WTC11 (cell line): ENCODE measurements around the gene PTPRG. TPM values are rescaled to one million over a fixed set of nuclear protein-coding genes. Genes with fewer than 3 reads are reported as not detected.

Experiments
- ATAC-seq: fragments of 200-7000 bp; cut with Tn5 transposase; 2 replicates; pipeline ENCODE4 v1.10.0; 2021; ENCODE audit warnings: mild to moderate bottlenecking, moderate library complexity
- CTCF ChIA-PET: fragments of 300-600 bp; sonication (Branson Sonifier 250); formaldehyde crosslinking; loops from one replicate; lab custom pipeline; 2021; ENCODE audit warnings: antibody characterized with exemption; lab: Charles Lee
- POLR2A ChIA-PET: fragments of 350-600 bp; sonication (Branson Sonifier 250); formaldehyde crosslinking; loops from one replicate; lab custom pipeline; 2021; ENCODE audit warnings: antibody characterized with exemption; lab: Charles Lee
- DNase-seq: peaks from one replicate; pipeline ENCODE4 v3.0.0; 2021; ENCODE audit warnings: low spot score
- H3K27ac Mint-ChIP-seq: 2 replicates; pipeline ENCODE4 v1.8.0; 2021; ENCODE audit warnings: mixed read lengths
- H3K27me3 Mint-ChIP-seq: 2 replicates; pipeline ENCODE4 v1.8.0; 2021; ENCODE audit warnings: low read depth, mild to moderate bottlenecking, moderate library complexity, mixed read lengths
- H3K36me3 Mint-ChIP-seq: 2 replicates; pipeline ENCODE4 v1.8.0; 2021; ENCODE audit warnings: mixed read lengths
- H3K4me1 Mint-ChIP-seq: 2 replicates; pipeline ENCODE4 v1.8.0; 2022; ENCODE audit warnings: mixed read lengths
- H3K4me3 Mint-ChIP-seq: 2 replicates; pipeline ENCODE4 v1.8.0; 2021; ENCODE audit warnings: mild to moderate bottlenecking, moderate library complexity, mixed read lengths
- H3K9me3 Mint-ChIP-seq: 2 replicates; pipeline ENCODE4 v1.8.0; 2021; ENCODE audit warnings: mixed read lengths
- AFF4 ChIP-seq: sonication (generic); formaldehyde crosslinking; IDR thresholded peaks from 2 replicates; pipeline ENCODE4 v1.8.1; 2023; ENCODE audit warnings: mild to moderate bottlenecking, missing genetic modification reagents, borderline replicate concordance
- ATF3 ChIP-seq: sonication (generic); formaldehyde crosslinking; conservative IDR thresholded peaks from 2 replicates; pipeline ENCODE4 v1.8.1; 2022; ENCODE audit warnings: mild to moderate bottlenecking, missing genetic modification reagents
- CTCF ChIP-seq: fragments of 200-600 bp; IDR thresholded peaks from 2 replicates; pipeline ENCODE4 v1.8.0; 2022; ENCODE audit warnings: antibody characterized with exemption
- E2F4 ChIP-seq: sonication (generic); formaldehyde crosslinking; IDR thresholded peaks from 2 replicates; pipeline ENCODE4 v1.8.1; 2022; ENCODE audit warnings: low read depth, mild to moderate bottlenecking, moderate library complexity, missing genetic modification reagents, borderline replicate concordance
- FOXP4 ChIP-seq: sonication (generic); formaldehyde crosslinking; IDR thresholded peaks from 2 replicates; pipeline ENCODE4 v1.8.0; 2022; ENCODE audit warnings: mild to moderate bottlenecking, missing genetic modification reagents
- GABPB1 ChIP-seq: sonication (generic); formaldehyde crosslinking; IDR thresholded peaks from 2 replicates; pipeline ENCODE4 v1.8.1; 2023; ENCODE audit warnings: mild to moderate bottlenecking, missing genetic modification reagents
- GRHL2 ChIP-seq: fragments of 250-450 bp; sonication (Bioruptor Pico); IDR thresholded peaks from 2 replicates; pipeline ENCODE4 v1.8.0; 2022; ENCODE audit warnings: mild to moderate bottlenecking, moderate library complexity; ENCODE audit not compliant: insufficient replicate concordance, severe bottlenecking
- HMGA2 ChIP-seq: fragments of 250-450 bp; sonication (Bioruptor Pico); IDR thresholded peaks from 2 replicates; pipeline ENCODE4 v1.4.0; 2021; ENCODE audit warnings: mild to moderate bottlenecking, moderate library complexity
- IRF2 ChIP-seq: sonication (generic); formaldehyde crosslinking; IDR thresholded peaks from 2 replicates; pipeline ENCODE4 v1.8.0; 2022; ENCODE audit warnings: low read depth, missing genetic modification reagents, borderline replicate concordance
- KAT7 ChIP-seq: sonication (generic); formaldehyde crosslinking; IDR thresholded peaks from 2 replicates; pipeline ENCODE4 v1.8.1; 2023; ENCODE audit warnings: missing genetic modification reagents, mild to moderate bottlenecking, borderline replicate concordance
- MAX ChIP-seq: sonication (generic); formaldehyde crosslinking; IDR thresholded peaks from 2 replicates; pipeline ENCODE4 v1.8.0; 2022; ENCODE audit warnings: mild to moderate bottlenecking, missing genetic modification reagents
- NFYB ChIP-seq: sonication (generic); formaldehyde crosslinking; conservative IDR thresholded peaks from 2 replicates; pipeline ENCODE4 v1.8.0; 2022; ENCODE audit warnings: low read depth, missing genetic modification reagents
- OVOL2 ChIP-seq: fragments of 250-450 bp; sonication (Bioruptor Pico); IDR thresholded peaks from 2 replicates; pipeline ENCODE4 v1.9.0; 2021; ENCODE audit warnings: mild to moderate bottlenecking, borderline replicate concordance
- SMAD4 ChIP-seq: sonication (generic); formaldehyde crosslinking; IDR thresholded peaks from 2 replicates; pipeline ENCODE4 v1.8.0; 2022; ENCODE audit warnings: mild to moderate bottlenecking, missing genetic modification reagents
- TEAD1 ChIP-seq: sonication (generic); formaldehyde crosslinking; IDR thresholded peaks from 2 replicates; pipeline ENCODE4 v1.8.0; 2022; ENCODE audit warnings: mild to moderate bottlenecking, missing genetic modification reagents
- ZBTB21 ChIP-seq: sonication (generic); formaldehyde crosslinking; IDR thresholded peaks from 2 replicates; pipeline ENCODE4 v1.8.1; 2023; ENCODE audit warnings: mild to moderate bottlenecking, missing genetic modification reagents, borderline replicate concordance
- ZNF232 ChIP-seq: sonication (generic); formaldehyde crosslinking; IDR thresholded peaks from 2 replicates; pipeline ENCODE4 v1.8.0; 2022; ENCODE audit warnings: mild to moderate bottlenecking, missing genetic modification reagents
- ZSCAN18 ChIP-seq: fragments of 250-450 bp; sonication (Bioruptor Pico); IDR thresholded peaks from 2 replicates; pipeline ENCODE4 v2.1.2; 2022; ENCODE audit warnings: mild to moderate bottlenecking, moderate library complexity
- total RNA-seq: library from RNA; stranded (reverse); gene quantifications from 3 replicates; pipeline ENCODE4 v1.2.3, GENCODE V29; 2021

Gene PTPRG
- total RNA-seq, 1 experiment from 2014 or later: 106 TPM

- Mint-ChIP-seq H3K4me3 (no peak overlapping the region), H3K9me3 (no peaks in the 10 kb centered on the region), H3K4me1 (peaks cover 95% of the 10 kb centered on the region), H3K27ac (peak overlapping the region; percentile 53; the same call in 1 of the 2 replicates), H3K36me3 (no peaks in the 10 kb centered on the region), H3K27me3 (no peaks in the 10 kb centered on the region)
- ChIA-PET CTCF (no interaction called here), POLR2A (no interaction called here)
- TF ChIP-seq IRF2 (CRISPR knock-in tag) (no peak), NFYB (no peak), SMAD4 (CRISPR knock-in tag) (no peak), HMGA2 (no peak), FOXP4 (CRISPR knock-in tag) (no peak), AFF4 (CRISPR knock-in tag) (no peak), OVOL2 (CRISPR knock-in tag) (no peak), TEAD1 (CRISPR knock-in tag) (no peak), GRHL2 (no peak), KAT7 (no peak), MAX (CRISPR knock-in tag) (no peak), ZNF232 (CRISPR knock-in tag) (no peak), ATF3 (CRISPR knock-in tag) (no peak), ZBTB21 (CRISPR knock-in tag) (no peak), CTCF (no peak), ZSCAN18 (no peak), E2F4 (CRISPR knock-in tag) (no peak), GABPB1 (CRISPR knock-in tag) (no peak)
- DNase-seq (no peak), ATAC-seq (no peak)
Observed at GRCh38 chr3:61884794-61885193, 323.4 kb downstream of the PTPRG start.
